ENCODE data around the gene CA10. TPM values are rescaled to one million over a fixed set of nuclear protein-coding genes. Genes with fewer than 3 reads are reported as not detected.

The CA10 gene
- polyA plus RNA-seq, 4 donors: 0.19 to 0.31 TPM; not detected in 2

DNA sequence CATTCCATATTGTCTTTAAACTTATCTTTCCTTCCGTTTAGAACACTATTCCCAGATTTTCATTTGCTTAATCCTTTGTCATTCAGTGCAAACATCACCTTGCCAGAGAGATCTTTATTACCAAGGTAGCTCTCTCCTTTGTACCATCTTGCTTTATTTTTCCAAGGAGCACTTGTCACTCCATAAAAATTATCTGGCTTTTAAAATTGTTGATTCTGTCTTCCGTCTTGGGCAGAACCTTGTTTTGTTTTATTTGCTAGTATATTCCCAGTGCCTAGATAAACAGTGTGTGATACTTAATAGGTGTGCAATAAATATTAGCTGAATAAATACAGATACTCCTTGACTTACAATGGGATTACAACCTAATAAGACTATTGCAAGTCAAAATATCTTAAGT lies 570.5 kb downstream of the CA10 start:
- Histone ChIP-seq H3K27me3 (ENCODE audit: control insufficient read depth in 3 of 3, insufficient read depth in 3 of 3, low read length in 3 of 3) (peaks cover 0 to 3% (median 0%) of the 10 kb centered on the region in 3 donors), H3K9me3 (ENCODE audit: control insufficient read depth in 2 of 2, insufficient read depth in 1 of 2, low read depth in 1 of 2, low read length in 1 of 2) (no peaks in the 10 kb centered on the region), H3K27ac (ENCODE audit: low read depth in 1 of 3, low read length in 2 of 3) (no peak overlapping the region), H3K36me3 (ENCODE audit: control insufficient read depth in 3 of 3, insufficient read depth in 2 of 3, low read depth in 1 of 3, low read length in 3 of 3) (no peaks in the 10 kb centered on the region), H3K4me1 (ENCODE audit: control insufficient read depth in 3 of 3, insufficient read depth in 2 of 3, low read depth in 1 of 3, low read length in 2 of 3) (no peaks in the 10 kb centered on the region), H3K4me3 (ENCODE audit: low read depth in 1 of 3, low read length in 3 of 3) (no peak overlapping the region)
- FAIRE-seq (no peak), DNase-seq (no peak)
- WGBS, 3 donors: 38 to 62% (median 48%) methylated on average over 2 of the region's 2 CpGs

DNA sequence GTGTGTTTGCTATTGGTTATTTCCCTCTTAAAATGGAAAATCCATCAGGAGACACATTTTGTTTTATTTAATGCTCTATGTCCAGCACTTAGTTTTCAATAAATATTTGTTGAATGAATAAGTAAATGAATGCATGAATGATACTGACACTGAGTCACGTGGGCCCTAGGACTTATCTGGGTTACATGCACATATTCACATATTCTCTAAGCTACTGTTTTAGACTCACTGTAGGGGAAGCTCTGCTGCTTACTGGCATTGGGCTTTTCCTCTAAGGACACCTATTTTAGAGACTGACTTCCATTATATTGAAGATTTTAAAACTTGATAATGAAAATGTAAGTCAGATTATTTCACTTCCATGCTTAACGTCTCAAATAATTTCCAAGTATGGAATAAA lies 571.0 kb downstream of the CA10 start:
- Histone ChIP-seq H3K9me3 (ENCODE audit: control insufficient read depth in 2 of 2, insufficient read depth in 1 of 2, low read depth in 1 of 2, low read length in 1 of 2) (no peaks in the 10 kb centered on the region), H3K27ac (ENCODE audit: low read depth in 1 of 3, low read length in 2 of 3) (no peak overlapping the region), H3K4me1 (ENCODE audit: control insufficient read depth in 3 of 3, insufficient read depth in 2 of 3, low read depth in 1 of 3, low read length in 2 of 3) (no peaks in the 10 kb centered on the region), H3K27me3 (ENCODE audit: control insufficient read depth in 3 of 3, insufficient read depth in 3 of 3, low read length in 3 of 3) (peaks cover 0 to 3% (median 0%) of the 10 kb centered on the region in 3 donors), H3K4me3 (ENCODE audit: low read depth in 1 of 3, low read length in 3 of 3) (no peak overlapping the region), H3K36me3 (ENCODE audit: control insufficient read depth in 3 of 3, insufficient read depth in 2 of 3, low read depth in 1 of 3, low read length in 3 of 3) (no peaks in the 10 kb centered on the region)
- WGBS, 3 donors: 68 to 89% (median 81%) methylated on average over 2 of the region's 2 CpGs
- DNase-seq (no peak), FAIRE-seq (no peak)

DNA sequence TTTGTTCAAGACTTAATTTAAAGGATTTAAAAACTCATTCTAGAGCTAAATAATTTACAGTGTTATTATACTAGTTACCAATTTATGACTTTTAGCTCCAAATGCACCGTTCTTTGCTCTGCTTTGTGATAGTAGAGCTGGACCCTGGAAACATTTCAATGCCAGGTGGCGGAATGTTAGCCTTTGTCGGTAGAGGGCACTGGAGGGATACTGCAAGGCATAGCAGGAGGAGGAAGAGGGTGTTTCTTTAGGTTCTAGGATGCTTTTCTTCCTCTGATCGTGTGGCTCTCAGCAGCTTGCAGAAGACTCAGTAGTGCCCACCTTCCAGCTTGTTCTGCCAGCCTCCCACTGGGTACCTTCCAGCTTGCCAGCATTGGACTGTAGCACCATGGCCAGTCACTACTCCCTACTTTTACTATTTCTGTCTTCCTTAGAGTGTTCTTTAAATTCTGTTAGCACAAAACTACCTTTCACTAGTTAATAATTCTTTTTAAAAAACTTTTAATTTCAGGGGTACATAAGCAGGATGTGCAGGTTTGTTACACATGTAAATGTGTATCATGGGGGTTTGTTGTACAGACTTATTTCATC lies 572.9 kb downstream of the CA10 start:
- Histone ChIP-seq H3K27me3 (ENCODE audit: control insufficient read depth in 3 of 3, insufficient read depth in 3 of 3, low read length in 3 of 3) (peaks cover 0 to 3% (median 0%) of the 10 kb centered on the region in 3 donors), H3K36me3 (ENCODE audit: control insufficient read depth in 3 of 3, insufficient read depth in 2 of 3, low read depth in 1 of 3, low read length in 3 of 3) (no peaks in the 10 kb centered on the region), H3K4me1 (ENCODE audit: control insufficient read depth in 3 of 3, insufficient read depth in 2 of 3, low read depth in 1 of 3, low read length in 2 of 3) (no peaks in the 10 kb centered on the region), H3K27ac (ENCODE audit: low read depth in 1 of 3, low read length in 2 of 3) (no peak overlapping the region), H3K4me3 (ENCODE audit: low read depth in 1 of 3, low read length in 3 of 3) (no peak overlapping the region), H3K9me3 (ENCODE audit: control insufficient read depth in 2 of 2, insufficient read depth in 1 of 2, low read depth in 1 of 2, low read length in 1 of 2) (peaks cover 0 to 2% of the 10 kb centered on the region in 2 donors)
- FAIRE-seq (no peak), DNase-seq (peak; percentile 1 to 4)
- WGBS, 3 donors: 16 to 32% (median 30%) methylated on average over 4 of the region's 4 CpGs

DNA sequence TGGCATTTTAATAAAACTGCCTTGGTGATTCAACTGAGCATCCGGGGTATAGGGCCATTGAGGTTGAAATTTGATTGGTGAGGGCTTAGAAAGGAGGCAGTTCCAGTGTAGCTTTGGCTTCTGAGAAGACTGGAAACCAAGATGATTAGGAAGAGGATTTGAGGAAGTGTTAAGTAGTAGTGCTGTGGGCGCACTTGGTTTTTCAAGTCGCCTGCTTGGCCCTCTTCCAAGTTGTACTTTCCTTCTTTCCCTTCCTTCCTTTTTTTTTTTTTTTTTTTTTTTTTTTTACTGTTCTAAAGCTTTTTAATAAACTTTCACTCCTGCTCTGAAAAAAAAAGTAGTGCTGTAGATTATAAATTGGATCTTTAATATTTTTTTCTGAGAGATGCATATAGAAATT lies 577.6 kb downstream of the CA10 start:
- peaks cover 0 to 2% of the 10 kb centered on the region in 2 donors for H3K9me3 ChIP-seq (ENCODE audit: control insufficient read depth in 2 of 2, insufficient read depth in 1 of 2, low read depth in 1 of 2, low read length in 1 of 2)
- FAIRE-seq: no peak
- WGBS, 3 donors: 68 to 76% (median 73%) methylated on average over 3 of the region's 3 CpGs

More for the DNA sequence above, 577.6 kb downstream of the CA10 start:
- no peaks in the 10 kb centered on the region for H3K4me1 ChIP-seq (ENCODE audit: control insufficient read depth in 3 of 3, insufficient read depth in 2 of 3, low read depth in 1 of 3, low read length in 2 of 3)
- no peak overlapping the region for H3K4me3 ChIP-seq (ENCODE audit: low read depth in 1 of 3, low read length in 3 of 3)
- no peaks in the 10 kb centered on the region for H3K36me3 ChIP-seq (ENCODE audit: control insufficient read depth in 3 of 3, insufficient read depth in 2 of 3, low read depth in 1 of 3, low read length in 3 of 3)
- DNase-seq: no peak
- H3K27me3 ChIP-seq (ENCODE audit: control insufficient read depth in 3 of 3, insufficient read depth in 3 of 3, low read length in 3 of 3): peaks cover 0 to 3% (median 0%) of the 10 kb centered on the region in 3 donors
- no peak overlapping the region for H3K27ac ChIP-seq (ENCODE audit: low read depth in 1 of 3, low read length in 2 of 3)
